GM19035 (cell line): Measurements from ENCODE around the gene RCOR1.

Experiments used
- ATAC-seq: cut with Tn5 transposase; IDR thresholded peaks from one replicate; pipeline ENCODE4 v1.9.1; 2021; ENCODE audit not compliant: unreplicated experiment

Gene RCOR1

DNA sequence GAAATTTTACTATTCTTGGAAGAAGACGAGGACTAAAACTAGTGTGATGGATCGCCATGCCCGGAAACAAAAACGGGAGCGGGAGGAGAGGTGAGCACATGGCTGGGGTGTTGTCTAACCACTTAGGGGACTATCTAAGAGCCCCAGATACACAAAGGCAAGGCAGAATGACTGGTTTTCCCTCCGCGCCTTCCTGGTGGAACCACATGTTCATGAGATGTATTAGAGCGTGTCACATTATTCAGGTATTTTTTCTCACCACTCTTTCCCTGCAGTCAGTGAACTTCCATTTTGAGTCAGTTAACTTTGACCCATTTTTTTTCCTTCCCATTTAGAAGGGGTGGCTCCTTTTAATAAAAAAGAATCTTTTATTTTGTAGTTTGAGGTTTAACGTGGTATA, 116.0 kb downstream of the RCOR1 start:
- no peak for ATAC-seq

DNA sequence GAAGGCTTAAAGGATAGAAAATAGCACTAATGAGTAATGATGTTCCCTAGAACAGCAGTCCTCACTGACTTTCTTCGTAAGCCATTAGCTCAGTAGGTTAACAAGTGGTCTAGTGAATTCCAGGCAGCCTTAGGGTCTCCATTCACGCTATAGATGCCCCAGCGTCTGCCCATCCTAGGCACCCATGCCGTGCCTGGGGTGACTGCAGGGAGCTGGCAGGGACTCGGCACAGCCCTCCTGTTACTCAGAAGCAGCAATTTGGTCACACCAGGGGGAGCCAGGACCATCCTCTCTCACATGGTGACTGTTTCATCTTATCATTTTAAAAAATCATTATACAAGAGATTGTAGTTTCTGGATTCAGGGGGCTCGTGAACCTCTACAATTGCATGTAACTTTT, 118.8 kb downstream of the RCOR1 start:
- no peak for ATAC-seq

DNA sequence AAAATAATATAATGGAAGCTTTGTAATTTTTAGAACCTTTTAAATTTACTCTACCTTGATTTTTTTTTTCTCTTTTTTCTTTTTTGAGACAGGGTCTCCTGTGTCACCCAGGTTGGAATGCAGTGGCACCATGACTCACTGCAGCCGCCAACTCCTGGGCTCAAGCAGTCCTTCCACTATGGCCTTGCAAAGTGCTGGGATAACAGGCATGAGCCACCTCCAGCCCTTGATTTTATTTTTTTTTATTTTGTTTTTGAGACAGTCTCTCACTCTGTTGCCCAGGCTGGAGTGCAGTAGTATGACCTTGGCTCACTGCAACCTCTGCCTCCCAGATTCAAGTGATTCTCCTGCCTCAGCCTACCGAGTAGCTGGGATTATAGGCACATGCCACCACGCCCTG, 119.5 kb downstream of the RCOR1 start:
- no peak for ATAC-seq

DNA sequence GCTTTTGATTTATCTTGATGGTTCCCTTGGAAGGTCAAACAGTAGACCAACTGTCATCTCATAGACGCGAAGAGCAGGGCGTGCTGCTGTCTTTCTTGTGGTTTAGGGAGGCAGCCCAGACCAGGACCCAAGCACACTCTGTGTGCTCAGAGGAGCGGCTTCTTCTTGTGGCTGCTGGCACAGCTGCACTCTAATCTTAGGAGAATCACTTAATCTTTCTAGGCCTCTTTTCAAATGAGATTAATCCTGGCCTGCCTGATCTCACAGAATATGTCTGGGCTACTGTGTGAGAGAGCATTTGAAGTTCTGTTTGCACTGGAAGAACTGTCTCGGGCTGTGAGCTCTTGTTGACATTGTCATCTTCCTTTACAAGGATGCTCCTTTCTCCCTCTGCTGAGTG, 124.8 kb downstream of the RCOR1 start:
- ATAC-seq = no peak

DNA sequence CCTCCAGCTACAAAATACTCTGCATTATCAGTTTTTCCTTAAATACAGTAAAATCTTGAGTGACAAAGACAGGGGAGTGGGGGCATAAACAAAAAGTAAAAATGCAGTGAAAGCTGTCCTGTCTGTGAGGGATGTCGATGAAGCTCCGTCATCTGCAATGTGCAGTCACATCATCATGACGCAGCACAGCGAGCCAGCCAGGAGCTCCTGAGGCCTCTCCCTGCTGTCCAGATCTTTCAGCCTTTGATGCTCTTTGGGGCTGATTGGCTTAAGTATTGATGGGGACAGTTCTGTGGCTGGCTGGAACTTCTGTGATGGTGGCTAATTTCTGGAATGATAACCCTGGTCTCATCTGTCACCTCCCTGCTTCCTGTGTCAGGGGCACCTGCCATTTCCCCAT, 130.2 kb downstream of the RCOR1 start:
- no peak for ATAC-seq

DNA sequence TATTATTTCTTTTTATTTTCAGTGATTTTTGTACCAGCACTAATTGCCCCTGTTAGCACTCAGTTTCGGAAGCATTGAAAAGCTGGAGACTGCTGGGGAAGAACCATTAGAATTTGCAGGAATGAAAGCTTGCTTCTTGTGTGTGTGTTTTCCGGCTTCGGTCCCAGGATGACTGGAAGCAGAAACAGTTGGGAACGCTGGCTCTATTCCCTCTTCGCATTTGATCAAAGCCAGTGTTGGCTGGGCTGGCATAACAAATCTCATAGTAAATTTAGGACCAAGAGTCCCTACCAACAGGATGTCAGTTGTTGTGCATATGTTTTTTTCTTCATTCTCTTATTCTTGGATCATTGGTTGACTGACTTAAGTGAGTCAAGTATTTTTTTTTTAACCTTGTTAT, 131.2 kb downstream of the RCOR1 start:
- ATAC-seq = no peak

DNA sequence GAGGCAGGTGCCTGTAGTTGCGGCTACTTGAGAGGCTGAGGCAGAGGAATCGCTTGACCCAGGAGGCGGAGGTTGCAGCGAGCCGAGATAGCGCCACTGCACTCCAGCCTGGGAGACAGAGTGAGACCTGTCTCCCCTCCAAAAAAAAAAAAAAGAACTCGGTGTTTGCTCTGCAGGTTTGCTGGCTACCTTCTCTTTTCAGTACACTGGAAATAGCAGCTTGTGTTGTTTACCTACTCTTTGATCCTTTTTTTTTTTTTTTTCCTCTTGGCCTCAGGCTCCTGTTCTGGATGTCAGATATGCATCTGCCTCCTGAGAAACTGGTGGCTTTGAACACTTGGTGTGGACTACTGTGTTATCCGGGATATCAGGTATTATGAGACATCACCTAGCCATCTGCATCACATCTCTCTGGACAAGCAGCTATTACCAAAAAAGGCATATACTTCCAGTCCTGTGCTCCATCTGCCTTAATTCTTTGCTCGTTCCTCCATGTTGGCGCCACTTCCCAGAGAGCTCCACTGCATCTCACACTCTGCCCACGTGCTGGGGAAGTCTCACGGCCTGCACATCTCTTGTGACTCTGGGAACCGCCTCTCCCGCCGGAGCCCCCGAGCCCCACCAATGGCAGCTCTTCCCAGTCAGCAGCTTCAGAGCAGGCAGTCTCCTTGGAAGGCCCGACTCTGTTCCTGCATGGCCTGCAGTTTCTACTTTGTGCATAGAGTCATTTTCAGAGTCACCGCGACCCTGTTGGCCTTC, 133.9 kb downstream of the RCOR1 start:
- no peak for ATAC-seq

DNA sequence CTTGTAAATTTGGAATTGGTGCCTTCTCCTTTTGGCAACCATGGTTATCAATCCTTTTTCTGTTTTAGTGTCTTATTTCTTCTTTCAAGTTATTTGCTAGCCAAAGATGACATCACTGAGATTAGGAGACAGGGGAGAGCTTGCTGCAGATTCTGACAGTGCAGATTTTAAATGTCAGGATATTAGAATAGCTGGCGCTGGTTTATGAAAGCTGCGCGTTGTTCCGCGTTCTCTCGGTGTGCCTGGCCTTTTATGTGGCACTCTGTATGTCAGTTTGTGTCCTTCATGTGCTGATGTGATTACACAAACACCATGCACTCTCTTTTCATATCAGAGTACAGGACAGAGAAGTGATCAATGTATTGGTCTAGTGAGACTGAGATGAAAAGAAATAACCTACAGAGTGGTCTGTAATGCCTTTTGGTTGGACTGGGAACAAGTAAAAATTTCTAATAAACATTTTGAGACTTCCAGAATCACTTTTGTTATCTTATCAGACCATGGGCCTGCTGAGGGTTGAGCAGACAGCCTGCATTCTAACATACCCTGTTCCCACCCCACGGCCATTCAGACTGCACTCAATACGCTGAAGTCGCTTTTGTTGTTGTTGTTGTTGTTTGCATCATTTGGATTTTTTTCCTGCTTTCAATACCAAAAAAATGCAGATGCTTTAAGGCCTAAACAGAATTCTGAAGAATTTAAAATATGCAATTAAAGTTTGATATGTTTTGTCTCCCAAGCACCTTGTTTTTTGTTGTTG, 135.1 kb downstream of the RCOR1 start:
- ATAC-seq = no peak

DNA sequence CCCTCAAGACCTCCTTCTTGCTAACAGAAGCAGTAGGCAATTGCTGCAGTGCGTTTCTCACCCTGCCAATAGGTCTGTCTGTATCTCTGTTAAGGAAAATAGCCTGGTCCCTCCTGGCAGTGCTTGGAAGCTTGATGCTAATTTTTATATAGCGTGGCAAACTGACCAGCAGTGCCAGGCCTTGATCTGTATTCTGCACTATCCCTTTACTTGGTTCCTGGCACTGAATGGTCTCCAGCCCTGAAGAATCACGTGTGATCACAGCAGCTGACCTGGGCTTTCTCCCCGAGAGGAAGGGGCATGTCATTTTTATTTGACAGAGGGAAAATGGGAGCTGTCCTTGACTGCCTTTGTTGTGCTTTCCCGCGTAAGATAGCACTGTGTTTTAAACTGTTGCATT, 136.1 kb downstream of the RCOR1 start:
- no peak for ATAC-seq

DNA sequence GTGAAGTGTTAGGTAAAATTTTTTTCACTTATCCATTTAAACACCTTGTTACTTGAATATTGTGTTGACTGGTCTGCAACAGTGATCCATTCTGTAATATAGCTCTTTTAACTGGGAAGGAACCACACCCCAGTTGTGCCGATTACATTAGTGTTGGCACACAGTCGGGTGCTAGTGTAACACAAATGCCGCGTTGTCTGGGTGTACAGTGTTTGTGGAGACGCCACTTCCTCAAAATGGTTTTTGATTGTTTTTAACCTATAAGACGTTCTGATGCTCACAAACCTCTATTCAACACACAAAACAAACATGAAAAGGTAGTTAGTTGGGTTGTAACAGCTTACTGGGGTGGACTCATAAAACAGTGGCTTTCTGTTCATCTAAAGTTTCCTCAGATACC, 136.8 kb downstream of the RCOR1 start:
- no peak for ATAC-seq

DNA sequence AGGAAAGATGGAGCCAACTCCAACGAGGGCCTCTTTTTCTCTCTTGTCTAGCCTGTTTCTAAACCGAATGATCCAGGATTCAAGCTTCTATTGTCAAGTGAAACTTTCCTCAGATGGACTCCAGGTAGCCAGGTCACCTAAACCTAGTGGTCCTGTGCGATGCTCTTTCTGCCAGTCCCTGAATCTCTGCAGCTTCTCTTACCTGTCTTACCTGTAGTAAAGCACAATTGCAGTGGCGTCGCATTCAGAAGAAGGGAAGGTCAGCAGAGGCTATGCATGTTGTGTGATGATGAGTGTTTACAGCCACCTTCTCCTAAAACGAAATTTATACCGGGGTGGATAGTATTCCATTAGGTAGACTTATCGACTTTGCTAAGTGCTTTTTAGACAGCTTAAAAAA, 137.4 kb downstream of the RCOR1 start:
- no peak for ATAC-seq

DNA sequence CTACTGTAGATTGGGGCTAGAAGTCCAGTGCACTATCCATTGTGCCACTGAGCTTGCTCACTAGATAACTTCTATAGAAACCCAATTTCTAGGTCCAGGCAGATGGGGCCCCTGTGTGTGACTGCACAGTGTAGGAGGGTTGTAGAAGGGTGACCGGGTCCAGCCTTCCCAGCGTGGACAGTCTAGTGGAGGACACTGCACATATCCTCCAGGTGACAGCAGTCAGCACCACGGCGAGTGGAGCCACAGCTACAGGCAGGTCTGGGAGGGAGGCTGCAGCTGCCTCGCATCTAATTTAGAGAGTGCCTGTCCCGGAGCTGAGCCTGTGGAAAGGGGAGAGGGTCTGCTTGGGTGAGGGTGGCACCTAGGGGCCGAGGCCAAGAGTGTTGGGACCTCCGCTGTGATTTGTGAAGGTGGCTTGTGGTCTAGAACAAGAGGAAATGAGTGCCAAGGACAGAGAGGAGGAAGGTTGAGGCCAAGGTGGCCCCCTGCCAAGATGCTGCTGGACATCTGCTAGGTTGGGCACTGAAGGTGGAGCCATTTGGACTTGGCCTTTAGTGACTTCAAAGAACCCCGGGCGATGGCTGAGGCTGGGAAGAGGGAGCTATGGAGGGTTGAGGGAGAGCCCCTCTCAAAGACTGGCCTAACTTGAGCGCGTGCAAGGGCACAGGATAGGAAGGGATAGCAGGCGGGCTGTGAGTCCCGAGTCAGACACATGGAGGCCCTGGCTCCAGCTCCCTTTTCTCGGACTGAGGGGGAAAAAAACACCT, 138.8 kb downstream of the RCOR1 start:
- ATAC-seq = no peak

DNA sequence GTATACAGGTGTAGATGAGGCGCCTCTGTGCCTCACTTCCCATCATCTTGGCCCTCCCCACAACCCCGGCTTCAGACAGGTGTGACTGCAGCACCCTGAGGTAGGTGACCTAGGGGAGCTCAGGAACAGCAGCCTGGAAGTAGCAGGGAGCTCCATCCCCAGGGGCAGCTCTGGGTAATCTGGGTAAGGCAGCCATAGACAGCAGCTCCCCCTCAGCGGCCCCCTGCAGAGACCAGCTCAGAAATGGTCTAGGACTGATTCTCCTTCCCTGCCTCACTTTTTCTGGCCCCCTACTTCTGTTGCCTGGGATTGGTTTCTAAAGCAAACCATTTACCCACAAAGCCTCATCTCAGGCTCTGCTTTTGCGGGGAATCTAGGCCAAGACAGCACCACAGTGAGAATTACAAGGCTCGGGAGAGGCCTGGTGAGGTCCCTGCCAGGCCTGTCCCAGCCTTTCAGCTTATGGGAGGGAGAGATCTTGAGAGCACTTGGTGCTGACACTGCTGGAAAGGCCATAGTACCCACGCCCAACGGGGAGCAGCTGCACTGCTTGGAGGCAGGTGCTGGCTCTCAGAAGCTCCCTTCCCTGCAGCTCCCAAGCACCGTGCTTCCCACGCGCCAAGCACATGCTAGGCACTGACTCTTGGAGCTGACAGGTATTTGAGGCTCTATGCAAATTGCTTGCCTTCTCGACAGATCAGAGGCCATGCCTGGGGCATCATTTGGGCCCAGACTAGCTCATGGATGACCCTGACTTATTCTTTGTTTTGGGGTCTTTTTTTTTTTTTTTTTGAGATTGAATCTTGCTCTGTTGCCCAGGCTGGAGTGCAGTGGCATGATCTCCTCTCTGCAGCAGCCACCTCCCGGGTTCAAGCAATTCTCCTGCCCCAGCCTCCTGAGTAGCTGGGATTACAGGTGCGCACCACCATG, 139.7 kb downstream of the RCOR1 start:
- ATAC-seq = no peak

DNA sequence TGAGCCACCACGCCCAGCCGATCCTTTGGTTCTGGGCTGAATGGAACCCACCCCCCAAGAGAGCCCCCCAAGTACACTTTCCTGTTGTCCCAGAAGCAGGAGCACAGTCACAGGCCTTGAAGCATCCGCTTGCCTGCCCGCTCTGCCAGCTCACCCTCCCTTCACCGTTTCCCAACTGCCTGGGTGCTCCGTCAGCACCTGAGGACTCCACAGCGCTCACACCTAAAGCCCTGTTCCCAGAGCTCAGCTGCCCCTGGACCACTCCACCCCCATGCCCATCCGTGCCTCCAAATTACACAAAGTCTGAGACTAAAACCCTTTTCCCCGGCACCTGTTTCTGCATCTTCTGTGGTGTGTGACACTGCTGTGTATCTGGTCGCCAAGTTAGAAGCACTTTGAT, 140.5 kb downstream of the RCOR1 start:
- ATAC-seq = no peak

DNA sequence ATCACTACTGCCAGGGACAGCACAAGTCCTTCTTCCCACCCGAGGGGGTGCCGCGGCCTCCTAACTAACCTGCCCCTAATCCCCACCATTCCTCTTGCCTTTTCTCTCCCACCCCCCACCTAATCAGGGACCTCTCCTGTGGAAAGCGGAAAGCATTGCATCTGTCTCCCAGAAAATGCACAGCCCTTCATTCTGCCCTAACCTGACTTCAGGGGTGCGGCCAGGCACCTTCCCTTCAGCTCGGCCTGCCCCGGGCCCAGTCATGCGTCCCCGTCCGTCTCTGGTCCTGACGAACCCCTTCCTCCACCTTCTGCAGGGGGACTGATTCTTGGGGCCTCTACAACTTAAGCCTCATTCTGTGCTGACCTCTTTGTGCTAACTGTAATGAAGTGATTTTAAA, 140.9 kb downstream of the RCOR1 start:
- no peak for ATAC-seq

DNA sequence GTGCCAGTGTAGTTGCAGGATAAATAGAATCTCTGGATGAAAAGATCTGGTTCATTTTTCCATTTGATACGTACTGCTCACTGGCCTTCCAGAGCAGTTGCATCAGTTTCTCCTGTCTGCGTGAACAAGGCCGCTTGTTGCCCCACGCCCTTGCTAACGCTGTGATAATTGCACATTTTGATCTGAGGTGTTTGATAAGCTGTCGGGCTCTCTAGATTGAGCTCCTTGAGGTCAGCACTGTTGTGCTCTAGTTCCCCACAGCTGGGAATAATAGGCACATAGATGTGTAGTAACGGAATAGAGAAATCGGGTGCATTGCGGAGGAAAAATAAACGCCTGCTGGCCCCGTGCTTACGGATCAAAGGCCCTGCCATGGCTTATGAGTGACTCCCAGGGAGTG, 142.0 kb downstream of the RCOR1 start:
- ATAC-seq = no peak

DNA sequence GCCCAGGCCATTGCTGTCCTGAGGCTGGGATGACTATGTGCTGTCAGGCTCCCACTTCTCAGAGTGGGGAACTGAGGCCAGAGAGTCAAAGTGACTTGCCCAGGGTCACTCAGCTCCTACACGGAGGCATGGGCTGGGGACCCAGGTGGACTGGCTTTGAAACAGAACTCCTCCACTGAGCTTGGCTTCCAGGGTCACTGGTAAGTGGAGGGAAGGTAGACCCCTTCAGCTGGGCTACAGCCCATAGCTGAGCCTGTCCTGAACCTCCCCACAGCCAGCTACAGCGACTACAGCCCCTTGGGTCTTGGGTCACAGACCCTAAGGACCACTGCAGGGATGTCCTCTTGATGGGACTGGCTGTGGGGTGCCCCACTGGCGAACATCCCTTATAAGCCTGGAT, 144.5 kb downstream of the RCOR1 start:
- no peak for ATAC-seq

DNA sequence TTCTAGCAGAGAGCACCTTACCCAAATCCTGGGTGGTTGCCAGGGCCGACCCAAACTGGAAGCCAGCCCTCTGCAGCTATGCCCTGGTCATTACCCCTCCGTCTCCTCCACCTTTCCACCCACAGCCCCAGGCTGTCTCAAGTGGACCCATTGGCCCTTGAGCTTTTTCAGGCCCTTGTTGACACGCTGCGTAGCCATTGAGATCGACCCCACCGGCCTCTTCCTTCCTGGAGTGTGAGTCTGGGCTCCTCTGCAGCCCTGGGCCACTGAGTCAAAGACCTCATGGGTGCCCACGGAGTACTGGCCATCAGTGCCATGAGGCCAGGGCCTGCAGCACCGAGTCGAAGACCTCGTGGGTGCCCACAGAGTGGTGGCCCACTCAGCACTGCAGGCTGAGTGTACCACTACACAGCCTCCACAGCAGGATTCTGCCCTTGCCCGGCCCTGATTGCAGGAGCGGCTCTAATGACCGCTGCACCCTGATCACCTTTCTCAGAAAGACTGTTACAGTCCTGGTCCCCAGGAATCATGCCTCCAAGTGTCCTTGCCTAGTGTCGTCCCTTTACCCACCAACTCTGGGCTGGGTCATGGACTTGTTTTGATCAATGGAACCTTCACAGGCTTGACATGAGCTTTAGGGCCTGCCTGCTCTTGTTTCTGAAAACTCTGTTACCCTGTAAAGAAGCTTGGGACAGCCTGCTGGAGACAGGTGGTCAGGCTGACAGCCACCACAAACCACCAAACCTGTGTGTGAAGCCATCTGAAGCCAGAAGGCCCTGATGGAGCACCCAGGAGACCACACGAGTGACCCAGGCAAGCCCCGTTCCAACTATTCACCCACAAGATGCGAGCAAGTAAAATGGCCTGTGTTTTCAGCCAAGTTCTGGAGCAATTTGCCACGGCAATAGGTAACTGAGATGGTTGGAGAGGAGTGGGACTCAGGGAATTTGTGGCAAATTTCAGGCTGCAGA, 145.2 kb downstream of the RCOR1 start:
- ATAC-seq = no peak

DNA sequence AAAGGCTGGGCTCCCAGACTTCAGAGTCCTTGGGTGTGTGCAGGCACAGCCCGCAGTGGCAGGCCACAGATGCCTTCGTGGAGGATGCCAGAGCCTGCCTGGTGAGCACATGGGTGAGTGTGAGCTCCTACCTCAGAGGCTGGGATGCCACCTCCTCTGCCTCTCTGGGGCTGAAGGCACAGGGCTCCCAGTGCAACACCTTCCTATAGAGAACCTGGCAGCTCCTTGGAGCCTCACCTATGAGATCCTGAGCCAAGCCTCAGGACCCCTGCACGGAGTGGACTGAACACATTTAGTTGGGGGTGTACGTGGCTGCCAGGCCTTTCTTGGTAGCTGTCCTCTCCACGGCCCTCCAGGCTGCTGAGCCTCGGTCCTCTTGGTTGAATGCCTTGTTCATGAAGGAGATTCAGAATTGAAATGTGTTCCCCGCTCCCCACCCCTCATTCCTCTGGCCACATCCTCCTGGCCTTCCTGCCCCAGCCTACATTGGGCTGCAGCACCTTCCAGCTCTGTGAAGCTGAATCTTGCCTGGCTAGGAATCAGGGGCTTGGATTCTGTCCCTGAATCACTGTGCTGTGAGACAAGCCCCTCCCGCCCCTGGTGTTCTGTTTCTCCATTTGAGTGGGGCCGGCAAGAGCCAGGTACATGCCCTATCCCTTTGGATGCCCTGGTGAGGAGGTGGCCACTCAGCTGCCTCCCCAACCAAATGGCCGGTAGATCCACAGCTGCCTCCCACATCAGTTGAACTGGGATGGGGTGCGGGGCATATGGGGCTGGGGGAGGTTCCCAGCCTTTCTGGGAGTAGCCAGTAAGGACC, 146.1 kb downstream of the RCOR1 start:
- no peak for ATAC-seq
